Stimulated activated CD8-positive, alpha-beta memory T cell treated with anti-CD3 and anti-CD28 coated beads, Interleukin-12 subunit alpha, Interleukin-12 subunit beta, amount 100 ng/mL, for 1 hour (primary cell): ENCODE measurements around the gene OSBP2.

Source experiments
- DNase-seq: peaks from one replicate; pipeline ENCODE4 v3.0.0-alpha.2; 2020; ENCODE audit warnings: low read depth

The OSBP2 gene

GRCh38 chr22:30940685-30941362 lies 246.2 kb downstream of the OSBP2 start:
- DNase-seq = no peak

GRCh38 chr22:30941363-30941740 lies 246.7 kb downstream of the OSBP2 start:
- no peak for DNase-seq

GRCh38 chr22:30943368-30943767 lies 248.7 kb downstream of the OSBP2 start:
- no peak for DNase-seq

GRCh38 chr22:30944986-30945385 lies 250.3 kb downstream of the OSBP2 start:
- DNase-seq = no peak

GRCh38 chr22:30945653-30946052 lies 251.0 kb downstream of the OSBP2 start:
- DNase-seq = no peak

- no peak for DNase-seq
These were observed 251.7 kb downstream of the OSBP2 start for GRCh38 chr22:30946354-30946753.

GRCh38 chr22:30947173-30947815 lies 252.6 kb downstream of the OSBP2 start:
- no peak for DNase-seq

GRCh38 chr22:30947816-30948454 lies 253.3 kb downstream of the OSBP2 start:
- DNase-seq = no peak

- no peak for DNase-seq
These were observed 254.3 kb downstream of the OSBP2 start for GRCh38 chr22:30948930-30949342.

- DNase-seq = no peak
These were observed 255.4 kb downstream of the OSBP2 start for GRCh38 chr22:30949934-30950660.

GRCh38 chr22:30953206-30953605 lies 258.5 kb downstream of the OSBP2 start:
- DNase-seq = no peak

- DNase-seq = no peak
These were observed 260.5 kb downstream of the OSBP2 start for GRCh38 chr22:30955153-30955552.
